ENCODE measurements around the gene KRT2.

KRT2 gene

DNA sequence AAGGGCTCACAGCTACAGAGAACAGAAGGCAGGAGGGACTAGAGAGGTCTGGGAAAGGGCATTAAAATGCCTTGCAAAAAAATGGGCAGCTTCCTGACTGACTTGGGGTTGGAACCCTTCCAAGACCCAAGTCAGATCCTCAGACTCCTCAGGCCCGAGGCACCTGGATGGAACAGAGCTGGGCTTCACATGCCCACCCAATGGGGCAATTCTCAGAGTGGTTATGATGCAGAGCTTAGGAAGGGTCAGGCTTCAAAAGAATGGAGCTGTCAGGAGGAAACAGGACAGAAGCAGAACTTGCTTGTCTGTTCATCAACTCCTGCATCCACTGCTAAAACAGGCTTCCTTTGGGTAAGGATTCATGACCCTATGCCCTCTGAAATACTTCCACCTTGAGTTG lies 37.9 kb upstream of the KRT2 start:
- no peak overlapping the region for H3K27ac ChIP-seq
- no peak for TF ChIP-seq ZFX (IDR thresholded peaks at IDR 0.05)
- TF ChIP-seq, protein P1, sequence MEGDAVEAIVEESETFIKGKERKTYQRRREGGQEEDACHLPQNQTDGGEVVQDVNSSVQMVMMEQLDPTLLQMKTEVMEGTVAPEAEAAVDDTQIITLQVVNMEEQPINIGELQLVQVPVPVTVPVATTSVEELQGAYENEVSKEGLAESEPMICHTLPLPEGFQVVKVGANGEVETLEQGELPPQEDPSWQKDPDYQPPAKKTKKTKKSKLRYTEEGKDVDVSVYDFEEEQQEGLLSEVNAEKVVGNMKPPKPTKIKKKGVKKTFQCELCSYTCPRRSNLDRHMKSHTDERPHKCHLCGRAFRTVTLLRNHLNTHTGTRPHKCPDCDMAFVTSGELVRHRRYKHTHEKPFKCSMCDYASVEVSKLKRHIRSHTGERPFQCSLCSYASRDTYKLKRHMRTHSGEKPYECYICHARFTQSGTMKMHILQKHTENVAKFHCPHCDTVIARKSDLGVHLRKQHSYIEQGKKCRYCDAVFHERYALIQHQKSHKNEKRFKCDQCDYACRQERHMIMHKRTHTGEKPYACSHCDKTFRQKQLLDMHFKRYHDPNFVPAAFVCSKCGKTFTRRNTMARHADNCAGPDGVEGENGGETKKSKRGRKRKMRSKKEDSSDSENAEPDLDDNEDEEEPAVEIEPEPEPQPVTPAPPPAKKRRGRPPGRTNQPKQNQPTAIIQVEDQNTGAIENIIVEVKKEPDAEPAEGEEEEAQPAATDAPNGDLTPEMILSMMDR (conservative IDR thresholded peaks at IDR 0.05), result no peak

DNA sequence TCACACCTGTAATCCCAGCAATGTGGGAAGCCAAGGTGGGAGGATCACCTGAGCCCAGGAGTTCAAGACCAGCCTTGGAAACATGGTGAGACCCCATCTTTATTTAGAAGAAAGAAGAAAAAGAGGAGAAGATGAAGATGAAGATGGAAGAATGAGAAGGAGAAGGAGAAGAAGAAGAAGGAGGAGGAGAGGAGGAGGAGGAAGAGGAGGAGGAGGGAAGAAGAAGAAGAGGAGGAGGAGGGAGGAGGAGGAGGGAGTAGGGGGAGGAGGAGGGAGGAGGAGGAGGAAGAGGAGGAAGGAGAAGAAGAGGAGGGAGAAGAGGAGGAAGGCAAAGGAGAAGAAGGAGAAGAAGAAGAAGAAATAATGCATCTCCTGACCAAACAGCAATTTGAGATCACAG lies 37.2 kb upstream of the KRT2 start:
- no peak overlapping the region for H3K27ac ChIP-seq
- no peak for TF ChIP-seq ZFX (IDR thresholded peaks at IDR 0.05)
- TF ChIP-seq, protein P1 (conservative IDR thresholded peaks at IDR 0.05), result no peak

DNA sequence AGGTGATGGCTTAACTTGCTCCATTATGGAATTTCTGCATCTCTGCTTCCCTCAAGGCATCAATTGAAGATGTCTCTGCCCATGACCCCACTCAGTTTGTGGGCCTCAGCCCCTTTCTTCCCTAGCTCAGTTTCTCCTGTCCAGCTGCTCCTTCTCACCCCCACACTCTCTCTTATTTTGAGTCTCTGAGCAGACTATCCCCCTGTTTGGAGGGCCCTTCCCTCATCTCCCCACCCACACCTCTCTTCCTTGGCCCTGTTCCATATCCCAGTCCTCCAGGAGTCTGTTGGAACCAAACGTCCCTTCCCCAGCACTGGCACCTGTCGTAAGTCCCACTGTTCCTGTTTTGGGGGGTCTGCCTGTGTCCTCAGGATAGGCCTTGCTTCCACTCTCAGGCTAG lies 36.5 kb upstream of the KRT2 start:
- TF ChIP-seq ZFX (IDR thresholded peaks at IDR 0.05), result no peak
- TF ChIP-seq, protein P1 (conservative IDR thresholded peaks at IDR 0.05), result no peak
- H3K27ac ChIP-seq, result no peak overlapping the region

DNA sequence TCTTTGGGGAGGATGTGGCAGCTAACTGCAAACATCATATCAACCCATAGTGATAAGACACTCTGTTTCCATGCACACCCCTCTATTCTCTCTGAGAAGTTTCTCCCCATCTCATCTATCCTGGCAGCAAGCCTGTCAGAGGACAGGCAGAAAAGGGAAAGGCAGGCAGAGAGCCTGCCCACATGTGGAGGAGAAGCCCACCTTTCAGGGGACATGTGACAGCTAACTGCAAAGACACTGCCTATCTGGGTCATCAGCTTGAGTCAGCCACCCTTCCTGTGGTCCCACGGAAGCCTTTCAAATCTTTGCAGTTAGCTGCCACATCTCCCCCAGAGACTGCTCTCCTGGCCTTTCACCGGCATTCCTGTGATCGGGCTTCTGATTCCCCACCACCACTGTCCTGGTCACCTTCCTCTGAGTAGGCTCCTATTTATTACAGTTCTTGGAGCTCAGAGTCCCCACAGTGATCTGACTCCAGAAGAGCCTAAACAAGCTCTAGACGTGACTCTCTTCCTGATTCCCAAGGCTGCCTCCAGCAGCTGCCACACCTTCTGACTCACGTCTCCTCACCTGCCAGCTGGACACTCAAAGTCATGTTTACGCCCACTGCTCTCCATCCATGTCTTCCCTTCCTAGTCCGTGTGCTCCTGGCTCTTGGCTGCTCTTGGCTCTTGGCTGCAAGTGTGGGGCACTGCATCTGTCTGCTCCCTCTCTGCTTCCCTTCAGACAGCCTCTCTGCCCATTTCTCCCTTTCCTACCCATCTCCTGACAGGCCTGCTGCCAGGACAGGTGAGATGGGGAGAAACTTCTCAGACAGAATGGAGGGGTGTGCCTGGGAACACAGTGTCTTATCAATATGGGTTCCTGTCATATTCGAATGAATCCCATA lies 35.7 kb upstream of the KRT2 start:
- no peak overlapping the region for H3K27ac ChIP-seq
- TF ChIP-seq ZFX (IDR thresholded peaks at IDR 0.05), result no peak
- TF ChIP-seq, protein P1 (conservative IDR thresholded peaks at IDR 0.05), result no peak

DNA sequence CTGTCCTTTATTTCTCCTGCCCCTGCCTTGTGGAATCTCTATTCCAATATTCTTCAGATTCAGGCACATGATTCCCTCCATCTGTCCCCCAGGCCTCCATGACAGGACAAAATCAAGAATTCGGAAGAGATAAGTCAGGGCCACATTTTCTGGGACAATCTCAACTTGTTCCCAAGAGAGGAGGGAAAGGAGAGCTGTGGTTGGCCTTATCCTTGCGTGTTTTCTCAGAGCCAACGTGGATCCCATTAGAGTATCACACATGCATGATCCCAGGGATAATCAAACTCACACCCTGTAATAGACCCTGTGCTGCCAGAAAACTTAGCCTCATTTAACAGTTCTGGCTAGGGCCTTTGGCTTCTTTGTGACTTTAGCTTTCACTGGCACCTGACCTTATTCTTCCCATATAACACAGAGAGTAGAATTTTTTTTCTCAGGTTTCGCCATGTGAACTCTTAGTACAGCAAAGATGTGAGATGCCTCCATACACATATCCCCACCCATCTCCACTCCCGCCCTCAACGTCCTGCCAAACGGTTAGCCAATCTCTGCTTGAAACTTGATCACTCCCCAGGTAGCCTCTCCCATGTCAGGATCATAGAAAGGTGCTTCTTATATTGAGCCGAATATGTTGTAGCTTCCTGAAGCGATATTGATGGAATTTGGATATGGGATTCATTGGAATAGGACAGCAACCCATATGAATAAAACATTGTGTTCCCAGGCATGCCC lies 34.9 kb upstream of the KRT2 start:
- no peak for TF ChIP-seq ZFX (IDR thresholded peaks at IDR 0.05)
- TF ChIP-seq, protein P1 (conservative IDR thresholded peaks at IDR 0.05), result no peak
- H3K27ac ChIP-seq, result no peak overlapping the region

DNA sequence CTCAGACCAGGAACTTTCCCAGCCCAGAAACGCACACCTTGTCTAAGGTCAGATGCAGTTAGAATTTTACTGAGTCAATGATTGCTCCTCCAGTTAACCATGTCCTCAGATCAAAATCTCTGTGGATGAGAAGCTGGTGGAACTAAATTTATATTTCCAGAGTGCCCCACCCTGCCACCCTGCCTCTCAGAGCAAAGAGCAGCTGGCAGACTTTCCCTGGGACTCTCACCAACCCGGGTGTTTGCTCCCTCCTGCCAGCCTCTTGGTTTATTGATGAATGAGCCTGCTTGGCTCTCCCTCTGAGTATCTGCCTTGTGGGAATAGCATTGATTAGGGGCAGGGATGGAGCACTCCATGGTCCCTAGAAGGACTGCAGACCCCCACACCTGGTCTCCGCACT lies 34.1 kb upstream of the KRT2 start:
- H3K27ac ChIP-seq, result no peak overlapping the region
- TF ChIP-seq ZFX (IDR thresholded peaks at IDR 0.05), result no peak
- TF ChIP-seq, protein P1 (conservative IDR thresholded peaks at IDR 0.05), result no peak

DNA sequence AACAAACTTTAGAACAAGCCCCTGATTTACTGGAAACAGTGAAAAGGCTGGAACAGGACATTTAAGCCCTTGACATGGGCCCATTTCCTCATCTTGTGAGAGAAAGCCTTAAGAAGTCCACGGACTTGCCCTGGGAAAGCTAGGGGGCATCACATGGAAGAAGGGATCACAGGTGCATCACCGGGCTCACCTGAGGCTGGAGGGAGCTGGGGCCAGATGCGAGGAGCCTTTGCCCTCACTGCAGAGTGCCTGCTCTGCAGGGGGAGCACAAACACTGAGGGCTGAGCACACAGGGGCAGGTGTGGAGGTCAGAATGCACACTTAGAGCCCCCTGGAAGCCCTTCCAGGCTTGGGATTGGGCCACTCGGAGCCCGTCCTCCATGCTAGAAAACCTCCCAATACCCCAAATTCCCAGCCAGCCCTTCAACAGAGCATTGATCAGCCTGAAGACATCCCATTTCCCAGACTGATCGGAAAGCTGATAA lies 33.4 kb upstream of the KRT2 start:
- H3K27ac ChIP-seq, result no peak overlapping the region
- no peak for TF ChIP-seq ZFX (IDR thresholded peaks at IDR 0.05)
- TF ChIP-seq, protein P1 (conservative IDR thresholded peaks at IDR 0.05), result no peak
